Progenitor cell of endocrine pancreas (in vitro differentiated cells): ENCODE measurements around the gene HRK. TPM values are rescaled to one million over a fixed set of nuclear protein-coding genes. Genes with fewer than 3 reads are reported as not detected.

Experiments used
- DNase-seq: peaks from one replicate; pipeline ENCODE4 v3.0.0; 2021; ENCODE audit warnings: low spot score; ENCODE audit not compliant: unreplicated experiment
- H3K27ac Mint-ChIP-seq: 2 replicates; pipeline ENCODE4 v1.8.0; 2021; ENCODE audit warnings: mild to moderate bottlenecking, moderate library complexity, mixed read lengths
- H3K27me3 Mint-ChIP-seq: 2 replicates; pipeline ENCODE4 v1.8.0; 2021; ENCODE audit warnings: mixed read lengths
- H3K36me3 Mint-ChIP-seq: 2 replicates; pipeline ENCODE4 v1.8.0; 2022; ENCODE audit warnings: mixed read lengths; ENCODE audit not compliant: insufficient read depth
- H3K4me1 Mint-ChIP-seq: 2 replicates; pipeline ENCODE4 v1.8.0; 2021; ENCODE audit warnings: low read depth, mixed read lengths
- H3K4me3 Mint-ChIP-seq: 2 replicates; pipeline ENCODE4 v1.8.0; 2021; ENCODE audit warnings: low read depth, mild to moderate bottlenecking, moderate library complexity, mixed read lengths
- H3K9me3 Mint-ChIP-seq: 2 replicates; pipeline ENCODE4 v1.8.0; 2021; ENCODE audit warnings: low read depth, mixed read lengths
- total RNA-seq: library from RNA; stranded (reverse); gene quantifications from 2 replicates; pipeline ENCODE4 v1.2.1, GENCODE V29; 2021
- TF ChIP-seq, protein P1 (sequence below): fragments of 200-600 bp; sonication (generic); IDR thresholded peaks from one replicate; pipeline ENCODE4 v1.5.0; 2021; ENCODE audit warnings: antibody characterized with exemption, mild to moderate bottlenecking; ENCODE audit not compliant: unreplicated experiment

The HRK gene
- total RNA-seq, 1 donor from 2014 or later: 5.5 TPM

- no peak overlapping the region for H3K4me3 Mint-ChIP-seq
- TF ChIP-seq, protein P1, sequence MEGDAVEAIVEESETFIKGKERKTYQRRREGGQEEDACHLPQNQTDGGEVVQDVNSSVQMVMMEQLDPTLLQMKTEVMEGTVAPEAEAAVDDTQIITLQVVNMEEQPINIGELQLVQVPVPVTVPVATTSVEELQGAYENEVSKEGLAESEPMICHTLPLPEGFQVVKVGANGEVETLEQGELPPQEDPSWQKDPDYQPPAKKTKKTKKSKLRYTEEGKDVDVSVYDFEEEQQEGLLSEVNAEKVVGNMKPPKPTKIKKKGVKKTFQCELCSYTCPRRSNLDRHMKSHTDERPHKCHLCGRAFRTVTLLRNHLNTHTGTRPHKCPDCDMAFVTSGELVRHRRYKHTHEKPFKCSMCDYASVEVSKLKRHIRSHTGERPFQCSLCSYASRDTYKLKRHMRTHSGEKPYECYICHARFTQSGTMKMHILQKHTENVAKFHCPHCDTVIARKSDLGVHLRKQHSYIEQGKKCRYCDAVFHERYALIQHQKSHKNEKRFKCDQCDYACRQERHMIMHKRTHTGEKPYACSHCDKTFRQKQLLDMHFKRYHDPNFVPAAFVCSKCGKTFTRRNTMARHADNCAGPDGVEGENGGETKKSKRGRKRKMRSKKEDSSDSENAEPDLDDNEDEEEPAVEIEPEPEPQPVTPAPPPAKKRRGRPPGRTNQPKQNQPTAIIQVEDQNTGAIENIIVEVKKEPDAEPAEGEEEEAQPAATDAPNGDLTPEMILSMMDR: no peak
- no peaks in the 10 kb centered on the region for H3K9me3 Mint-ChIP-seq
- peaks cover 2% of the 10 kb centered on the region for H3K27me3 Mint-ChIP-seq
- H3K4me1 Mint-ChIP-seq: peaks cover 2% of the 10 kb centered on the region
- no peak for DNase-seq
- H3K27ac Mint-ChIP-seq: no peak overlapping the region
- H3K36me3 Mint-ChIP-seq: peaks cover 1% of the 10 kb centered on the region
Measured at GRCh38 chr12:116864371-116865160, 16.7 kb downstream of the HRK start.

- peaks cover 1% of the 10 kb centered on the region for H3K36me3 Mint-ChIP-seq
- no peak for DNase-seq
- TF ChIP-seq, protein P1: peak; percentile 54
- peaks cover 2% of the 10 kb centered on the region for H3K27me3 Mint-ChIP-seq
- H3K9me3 Mint-ChIP-seq: no peaks in the 10 kb centered on the region
- H3K4me1 Mint-ChIP-seq: peaks cover 2% of the 10 kb centered on the region
- no peak overlapping the region for H3K4me3 Mint-ChIP-seq
- H3K27ac Mint-ChIP-seq: no peak overlapping the region
Measured at GRCh38 chr12:116863275-116863767, 17.9 kb downstream of the HRK start.

- H3K27ac Mint-ChIP-seq: no peak overlapping the region
- TF ChIP-seq, protein P1: no peak
- peaks cover 2% of the 10 kb centered on the region for H3K4me1 Mint-ChIP-seq
- H3K4me3 Mint-ChIP-seq: no peak overlapping the region
- no peaks in the 10 kb centered on the region for H3K9me3 Mint-ChIP-seq
- peaks cover 1% of the 10 kb centered on the region for H3K36me3 Mint-ChIP-seq
- H3K27me3 Mint-ChIP-seq: peaks cover 2% of the 10 kb centered on the region
- DNase-seq: no peak
Measured at GRCh38 chr12:116862167-116862566, 19.1 kb downstream of the HRK start.

DNA sequence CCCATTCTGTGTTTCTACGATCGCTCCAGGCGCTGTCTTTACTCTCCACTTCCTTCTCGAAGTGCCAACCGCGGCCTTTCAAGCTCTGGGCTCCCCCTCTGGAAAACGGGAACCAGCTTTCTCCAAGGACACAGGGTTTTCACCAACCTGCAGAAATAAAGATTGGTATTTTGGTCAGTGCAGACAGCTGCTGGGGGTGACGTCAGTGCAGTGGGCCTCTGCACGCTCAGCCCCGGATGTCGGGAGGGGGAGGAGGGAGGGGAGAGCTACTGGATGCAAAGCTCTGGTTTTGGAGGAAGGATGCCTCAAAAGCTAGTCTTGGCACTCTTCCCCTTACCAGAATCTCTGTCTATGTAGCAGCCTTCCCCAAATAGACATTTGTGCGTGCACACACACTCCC is 19.9 kb downstream of the HRK start:
- H3K27ac Mint-ChIP-seq: no peak overlapping the region
- no peak for DNase-seq
- peaks cover 2% of the 10 kb centered on the region for H3K27me3 Mint-ChIP-seq
- peaks cover 2% of the 10 kb centered on the region for H3K4me1 Mint-ChIP-seq
- H3K36me3 Mint-ChIP-seq: peaks cover 1% of the 10 kb centered on the region
- TF ChIP-seq, protein P1: no peak
- no peaks in the 10 kb centered on the region for H3K9me3 Mint-ChIP-seq
- H3K4me3 Mint-ChIP-seq: no peak overlapping the region

DNA sequence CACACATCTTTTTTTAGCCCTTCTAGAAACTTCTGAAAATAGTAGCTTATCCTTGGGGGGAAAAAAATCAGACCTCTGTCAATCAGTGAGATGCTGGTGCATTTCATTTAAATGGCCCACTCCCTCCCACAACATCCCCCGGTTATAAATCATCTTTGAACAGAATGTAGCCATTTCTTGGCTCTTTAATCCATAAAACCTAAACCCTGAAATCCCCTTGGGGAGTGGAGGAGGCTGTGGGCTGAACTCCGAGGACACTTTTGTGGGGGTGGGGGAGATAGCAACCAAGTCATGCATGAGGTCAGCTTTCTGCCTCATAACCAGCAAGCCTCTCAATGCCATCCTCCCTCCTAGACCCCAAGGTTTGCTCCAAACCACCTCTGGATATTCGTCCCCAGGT is 21.0 kb downstream of the HRK start:
- peaks cover 2% of the 10 kb centered on the region for H3K4me1 Mint-ChIP-seq

More for the DNA sequence above, 21.0 kb downstream of the HRK start:
- DNase-seq: no peak
- Mint-ChIP-seq H3K27ac (no peak overlapping the region), H3K9me3 (no peaks in the 10 kb centered on the region), H3K27me3 (peaks cover 2% of the 10 kb centered on the region), H3K36me3 (peaks cover 1% of the 10 kb centered on the region), H3K4me3 (no peak overlapping the region)
- TF ChIP-seq, protein P1: no peak
